RKO (cell line): ENCODE data around the gene CHCHD4.

ENCODE experiments used
- DNase-seq: peaks from one replicate; pipeline ENCODE4 v3.0.0-alpha.2; 2016; ENCODE audit warnings: low spot score

The CHCHD4 gene

GRCh38 chr3:14124615-14125192 lies at the start of gene CHCHD4, which contains the start of gene TMEM43:
Gene CHCHD4 (minus strand): TSS chr3:14124870. CDS start chr3:14124676, 194 bp downstream.
Gene TMEM43 (plus strand): TSS chr3:14125052. CDS start chr3:14125194, 142 bp downstream.
- DNase-seq, result peak; percentile 99

DNA sequence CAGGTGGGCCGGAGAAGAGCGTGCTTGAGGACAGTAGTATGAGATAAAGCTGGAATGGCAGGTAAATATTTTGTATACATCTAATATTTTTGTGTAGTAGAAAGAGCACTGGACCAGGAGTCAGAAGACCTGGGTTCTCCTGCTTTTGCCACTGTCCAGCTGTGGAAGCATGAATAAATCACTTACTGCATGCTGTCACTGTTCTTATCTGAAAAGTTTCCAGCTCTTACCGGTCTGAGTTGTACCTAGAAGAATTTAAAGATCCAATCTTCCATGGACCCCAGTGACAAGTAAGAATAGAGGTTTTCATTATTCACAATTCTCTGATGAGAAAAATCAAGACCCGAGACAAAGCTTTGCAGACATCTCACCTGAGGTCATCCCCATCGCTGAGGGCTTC lies 47.8 kb upstream of the CHCHD4 start:
- DNase-seq, result no peak

DNA sequence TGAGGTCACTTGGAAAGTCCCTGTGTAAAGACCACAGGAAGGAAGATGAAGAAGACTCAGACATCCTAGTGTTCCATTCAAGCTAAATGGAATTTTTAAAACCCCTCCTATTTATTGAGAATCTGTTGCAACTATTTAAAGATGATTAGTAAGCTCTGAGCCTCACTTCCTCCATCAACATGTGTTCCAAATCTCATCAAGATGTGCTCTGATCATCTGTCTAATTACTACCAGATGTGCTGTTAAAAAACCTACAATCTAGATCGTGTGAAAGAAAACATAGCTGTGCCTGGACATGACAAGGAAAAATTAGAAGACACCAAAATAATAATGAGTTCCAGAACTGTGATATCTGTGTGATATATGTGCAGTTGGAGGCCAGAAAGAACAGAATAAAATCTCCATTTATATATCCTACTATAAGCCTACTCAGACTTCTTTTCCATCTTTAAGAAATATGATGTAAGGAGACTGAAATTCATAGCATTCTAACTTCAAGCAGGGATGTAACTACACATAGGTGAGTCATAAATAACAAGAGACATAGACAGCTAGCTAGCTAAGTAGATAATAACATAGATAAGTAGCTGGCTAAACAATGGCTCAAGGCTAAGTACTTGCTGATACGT lies 46.0 kb upstream of the CHCHD4 start:
- DNase-seq, result no peak

DNA sequence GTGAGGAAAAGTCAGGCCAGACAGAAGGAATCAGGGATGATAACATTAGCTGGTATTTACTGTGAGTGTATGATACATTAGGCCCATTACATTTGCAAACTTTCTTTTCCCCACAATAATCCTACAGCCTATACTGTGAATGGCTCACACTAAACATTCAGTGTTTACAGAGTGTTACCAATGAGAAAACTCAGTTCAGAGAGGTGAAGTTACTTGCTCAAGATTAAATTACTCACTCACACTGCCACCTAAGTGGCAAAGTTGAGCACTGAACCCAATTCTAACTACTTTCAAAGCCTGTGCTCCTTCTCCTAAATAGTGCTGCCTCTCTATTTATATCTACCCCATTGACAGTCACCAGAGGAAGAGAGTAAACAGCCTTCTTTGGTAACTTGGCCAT lies 45.2 kb upstream of the CHCHD4 start:
- DNase-seq, result no peak

- DNase-seq, result no peak
These were observed 44.8 kb upstream of the CHCHD4 start for GRCh38 chr3:14169435-14169834.

DNA sequence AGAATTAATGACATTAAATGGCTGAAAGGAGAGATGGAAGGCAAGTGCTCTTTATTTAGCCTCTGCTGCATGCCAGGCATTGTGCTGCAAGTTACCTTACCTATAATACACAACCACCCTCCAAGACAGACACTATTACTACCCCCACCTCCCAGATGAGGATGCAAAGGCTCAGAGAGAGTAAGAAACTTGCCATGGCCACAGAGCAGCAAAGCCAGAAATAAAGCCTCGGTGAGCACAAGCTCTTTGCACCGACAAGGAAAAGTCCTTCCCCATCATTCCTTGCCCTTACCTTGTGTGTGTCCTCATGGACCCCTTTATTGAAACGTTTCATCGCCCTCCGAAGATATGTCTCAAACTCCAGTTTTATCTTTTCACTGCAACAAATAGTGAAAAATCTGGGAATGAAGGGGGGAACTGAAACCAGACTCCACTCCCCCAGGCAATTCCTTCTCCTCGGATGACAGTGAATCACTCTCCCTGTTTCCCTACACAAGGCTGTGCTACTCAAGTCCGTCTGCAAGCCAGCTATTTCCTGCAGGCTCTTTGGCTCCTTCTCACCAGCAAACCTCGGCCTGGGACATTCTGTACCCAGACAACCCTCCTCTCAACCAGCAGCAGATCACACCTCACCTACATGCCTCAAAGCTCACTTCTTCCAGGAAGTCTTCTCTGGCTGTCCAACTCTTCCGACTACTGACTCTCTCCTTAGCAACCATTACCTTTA lies 42.4 kb upstream of the CHCHD4 start:
- no peak for DNase-seq

DNA sequence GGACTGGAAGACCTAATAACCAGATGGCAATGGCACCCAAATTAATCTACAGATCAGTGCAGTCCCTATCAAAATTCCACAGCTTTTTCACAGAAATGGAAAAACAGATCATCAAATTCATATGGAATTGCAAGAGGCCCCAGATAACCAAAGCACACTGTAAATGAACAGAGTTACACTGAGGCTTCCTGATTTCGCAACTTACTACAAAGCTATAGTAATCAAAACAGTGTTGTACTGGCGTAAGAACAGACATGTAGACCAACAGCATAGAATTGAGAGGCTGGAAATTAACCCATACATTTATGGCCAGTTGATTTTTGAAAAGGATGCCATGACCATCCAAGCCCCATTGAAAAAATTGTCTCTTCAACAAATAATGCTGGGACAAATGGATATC lies 37.5 kb upstream of the CHCHD4 start:
- no peak for DNase-seq

DNA sequence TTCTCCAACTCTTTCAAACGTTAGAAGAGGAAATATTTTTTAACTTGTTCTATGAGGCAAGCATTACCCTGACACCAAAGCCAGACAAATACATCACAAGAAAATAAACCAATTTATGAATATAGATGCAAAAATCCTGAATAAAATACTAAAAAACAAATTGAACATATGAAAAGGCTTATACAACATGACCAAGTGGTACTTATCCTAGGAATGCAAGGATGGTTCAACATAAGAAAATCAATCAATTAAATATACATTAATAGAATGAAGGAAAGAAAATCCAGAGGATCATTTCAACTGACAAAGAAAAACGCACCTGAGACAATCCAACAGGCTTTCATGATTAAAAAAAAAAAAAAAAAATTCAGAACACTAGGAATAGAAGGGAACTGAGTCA lies 36.6 kb upstream of the CHCHD4 start:
- no peak for DNase-seq

- no peak for DNase-seq
These were observed 34.8 kb upstream of the CHCHD4 start for GRCh38 chr3:14159426-14159825.

DNA sequence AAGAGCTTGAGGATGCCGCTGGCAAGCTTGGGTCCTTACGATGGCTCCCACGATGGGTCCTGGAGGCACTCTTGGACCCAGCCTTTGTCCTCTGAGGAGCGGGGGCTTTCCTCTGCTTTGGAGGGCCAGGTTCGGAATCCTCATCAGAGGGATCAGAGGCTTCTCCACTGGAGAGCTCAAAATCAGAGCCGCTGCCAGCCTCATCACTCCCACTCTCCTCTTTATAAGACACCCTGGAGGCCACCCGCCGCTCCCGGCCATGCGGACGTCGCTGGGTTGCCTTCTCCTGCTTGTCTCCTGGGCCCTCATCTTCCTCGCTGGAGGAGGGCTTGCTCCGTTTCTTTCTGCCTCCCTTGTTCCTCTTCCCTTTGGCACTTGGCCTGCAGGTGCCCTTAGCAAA lies 33.7 kb upstream of the CHCHD4 start:
- DNase-seq, result no peak

GRCh38 chr3:14157951-14158350 lies 33.3 kb upstream of the CHCHD4 start:
- DNase-seq, result no peak

- DNase-seq, result no peak
These were observed 32.3 kb upstream of the CHCHD4 start for GRCh38 chr3:14156843-14157561.

DNA sequence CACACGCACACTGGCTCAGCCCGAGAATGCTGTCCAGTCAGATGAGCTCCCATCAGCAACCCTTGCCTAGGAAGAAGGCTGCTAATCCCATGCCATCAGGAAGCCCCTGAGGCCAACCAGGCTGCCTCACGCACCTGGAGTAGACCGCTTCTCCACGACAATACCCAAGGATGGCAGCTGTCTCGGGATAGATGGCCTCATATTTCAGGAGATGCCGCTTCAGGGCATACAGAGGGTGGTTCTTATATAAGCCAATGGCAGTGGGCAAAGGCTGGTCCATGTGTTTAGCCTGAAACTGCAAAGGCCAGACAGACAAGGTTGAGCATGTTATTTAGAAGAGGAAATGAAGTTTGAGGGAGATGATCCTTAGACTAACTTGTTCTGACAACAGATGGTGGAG lies 31.5 kb upstream of the CHCHD4 start:
- no peak for DNase-seq

DNA sequence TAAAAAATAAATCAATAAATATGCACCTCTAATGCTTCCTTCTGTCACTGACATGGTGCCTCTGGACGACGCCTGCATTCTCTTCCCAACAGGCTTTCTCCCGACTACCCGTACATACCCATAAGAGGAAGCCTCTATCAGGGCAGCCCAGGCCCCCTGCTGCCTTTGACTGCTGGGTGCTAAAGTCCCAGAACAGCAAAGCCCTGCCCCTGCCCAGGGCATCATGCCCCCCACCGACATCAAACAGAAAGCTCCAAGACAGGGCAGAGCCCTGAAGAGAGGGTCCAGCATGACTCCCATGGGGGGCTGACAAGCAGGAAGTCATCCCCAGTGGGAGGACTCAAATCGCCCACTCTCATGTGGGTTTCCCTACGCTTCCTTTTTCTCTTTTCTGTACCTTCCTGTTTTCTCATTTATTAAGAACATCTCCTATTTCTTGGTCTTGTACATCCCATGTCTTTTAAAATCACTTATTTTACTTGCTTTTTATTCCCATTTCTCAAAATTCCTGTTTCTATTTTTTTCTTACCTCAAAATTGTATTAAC lies 30.3 kb upstream of the CHCHD4 start:
- no peak for DNase-seq

DNA sequence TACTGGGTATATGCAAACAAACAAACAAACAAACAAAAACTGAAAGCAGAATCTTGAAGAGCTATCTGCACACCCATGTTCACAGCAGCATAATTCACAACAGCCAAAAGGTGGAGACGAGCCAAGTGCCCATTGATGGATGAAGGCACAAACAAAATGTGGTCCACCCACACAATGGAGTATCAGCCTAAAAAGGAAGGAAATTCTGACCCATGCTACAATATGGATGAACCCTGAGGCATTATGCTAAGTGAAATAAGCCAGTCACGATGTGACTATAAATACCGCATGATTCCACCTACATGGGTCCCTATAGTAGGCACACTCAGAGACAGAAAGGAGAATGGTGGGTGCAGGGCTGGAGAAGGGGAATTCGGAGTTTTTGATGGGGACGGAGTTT lies 29.6 kb upstream of the CHCHD4 start:
- DNase-seq, result no peak

GRCh38 chr3:14153663-14154062 lies 29.0 kb upstream of the CHCHD4 start:
- DNase-seq, result no peak

GRCh38 chr3:14152963-14153355 lies 28.3 kb upstream of the CHCHD4 start:
- DNase-seq, result no peak

DNA sequence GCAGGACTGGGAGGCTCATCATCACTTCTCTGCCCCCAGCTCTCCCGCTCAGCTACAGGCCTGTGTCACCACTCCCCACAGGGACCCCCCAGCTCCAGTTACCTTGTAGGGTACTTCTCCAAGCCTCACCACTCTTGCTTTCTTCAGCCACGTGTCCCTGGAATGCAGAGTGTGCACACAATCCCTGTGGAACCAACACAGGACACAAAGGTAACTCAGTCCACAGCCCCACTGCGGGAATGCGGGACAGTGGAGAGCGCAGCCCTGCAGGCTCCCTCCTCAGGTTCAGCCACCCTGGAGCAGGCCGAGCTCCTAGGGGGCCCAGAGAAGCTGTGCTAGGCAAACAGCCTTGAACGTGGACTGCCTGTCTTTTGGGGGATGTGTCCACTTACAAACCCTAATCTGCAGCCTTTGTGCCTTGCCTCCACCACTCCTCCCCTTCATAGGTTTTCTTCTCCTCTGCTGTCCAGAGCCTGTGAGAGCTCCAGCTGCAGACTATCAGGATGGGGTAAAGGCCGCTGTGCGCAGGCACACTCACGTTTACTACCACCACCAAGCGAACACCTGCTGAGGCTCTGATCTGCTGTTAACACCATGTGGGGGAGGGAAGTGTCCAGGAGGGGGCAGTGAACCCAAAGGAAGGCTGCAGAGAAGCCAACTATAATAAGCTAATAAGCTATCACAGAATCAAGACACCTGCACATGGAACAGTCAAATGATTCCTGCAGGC lies 27.7 kb upstream of the CHCHD4 start:
- no peak for DNase-seq

- DNase-seq, result no peak
These were observed 26.9 kb upstream of the CHCHD4 start for GRCh38 chr3:14151471-14152083.

DNA sequence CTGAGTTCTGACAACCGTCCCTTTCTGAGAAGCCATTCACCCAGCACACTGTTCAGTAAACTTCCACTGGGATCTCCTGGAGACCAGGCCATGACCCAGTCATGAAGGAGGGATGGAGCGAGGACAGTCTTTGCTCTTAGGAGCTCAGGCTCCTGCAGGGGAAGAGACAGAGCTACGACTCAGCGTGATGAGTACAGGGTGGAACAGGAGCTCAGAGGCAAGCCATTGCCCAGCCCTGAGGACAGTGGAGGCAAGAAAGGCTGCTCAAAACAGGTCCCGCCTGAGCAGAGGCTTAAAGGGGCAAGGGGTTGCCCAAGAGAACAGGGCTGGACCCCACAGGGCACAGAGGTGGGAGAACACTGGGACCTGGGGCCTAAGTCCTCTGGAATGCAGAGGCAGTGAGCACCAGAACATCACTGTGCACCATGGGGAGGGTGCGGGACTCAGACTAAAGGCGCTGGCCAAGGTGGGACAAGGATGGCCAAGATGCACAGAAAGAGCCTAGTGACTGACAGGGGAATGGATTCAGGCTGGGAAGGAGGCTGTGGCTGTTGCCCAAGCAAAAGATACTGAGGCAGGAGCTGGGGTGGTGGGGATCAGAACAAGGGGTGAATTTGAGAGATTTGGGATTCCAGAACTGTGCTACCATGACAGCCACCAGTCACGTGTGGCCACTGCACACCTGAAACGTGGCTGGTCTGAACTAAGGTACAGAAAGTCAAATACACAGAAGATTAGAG lies 26.0 kb upstream of the CHCHD4 start:
- no peak for DNase-seq

DNA sequence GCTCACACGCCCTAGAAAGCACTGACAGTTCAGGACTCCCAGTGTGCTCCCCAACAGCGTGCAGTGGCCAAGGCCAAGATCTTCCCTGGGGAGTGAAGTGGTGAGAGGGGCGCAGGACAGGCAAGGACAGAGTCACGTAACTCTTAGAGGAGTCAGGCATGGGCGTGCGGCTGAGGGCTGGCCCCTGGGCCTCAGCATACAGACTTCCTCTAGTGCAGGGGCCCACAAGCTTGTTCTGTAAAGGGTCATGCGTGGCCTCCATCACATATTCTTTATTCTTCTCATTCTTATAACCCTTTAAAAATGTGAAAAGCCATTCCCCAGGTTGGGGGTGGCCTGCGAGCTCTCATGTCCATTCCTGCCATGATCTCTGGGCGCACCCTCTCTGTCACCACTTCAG lies 25.4 kb upstream of the CHCHD4 start:
- DNase-seq, result no peak
